HG02885 (cell line): ENCODE results near the gene VSIG2.

Source experiments
- ATAC-seq: cut with Tn5 transposase; IDR thresholded peaks from one replicate; pipeline ENCODE4 v1.9.1; 2021; ENCODE audit warnings: mild to moderate bottlenecking; ENCODE audit not compliant: unreplicated experiment, poor library complexity

VSIG2 gene

GRCh38 chr11:124749912-124750311 lies 2.1 kb downstream of the VSIG2 start:
- ATAC-seq = no peak

- no peak for ATAC-seq
These were observed 3.3 kb downstream of the VSIG2 start for GRCh38 chr11:124748481-124749343.

- no peak for ATAC-seq
These were observed 4.0 kb downstream of the VSIG2 start for GRCh38 chr11:124748100-124748418.

GRCh38 chr11:124747406-124748099 lies 4.5 kb downstream of the VSIG2 start:
- ATAC-seq = no peak

- peak; percentile 94 for ATAC-seq
These were observed 5.3 kb downstream of the VSIG2 start for GRCh38 chr11:124746621-124747243.

GRCh38 chr11:124745835-124746620 lies 6.0 kb downstream of the VSIG2 start:
- peak; percentile 20 for ATAC-seq

- no peak for ATAC-seq
These were observed 6.7 kb downstream of the VSIG2 start for GRCh38 chr11:124745270-124745834.

GRCh38 chr11:124743050-124743449 lies 9.0 kb downstream of the VSIG2 start:
- no peak for ATAC-seq

GRCh38 chr11:124742555-124742954 lies 9.5 kb downstream of the VSIG2 start:
- ATAC-seq = no peak

- ATAC-seq = peak; percentile 33
These were observed 11.7 kb downstream of the VSIG2 start for GRCh38 chr11:124740277-124740882.

- ATAC-seq = peak; percentile 99
These were observed 12.4 kb downstream of the VSIG2 start, which contains the start of gene NRGN for GRCh38 chr11:124739479-124740276. NRGN (plus strand) TSS chr11:124739942; CDS start chr11:124740085, 143 bp downstream.

GRCh38 chr11:124738713-124739478 lies 13.2 kb downstream of the VSIG2 start:
- ATAC-seq = no peak

- no peak for ATAC-seq
These were observed 14.3 kb downstream of the VSIG2 start for GRCh38 chr11:124737638-124738305.

GRCh38 chr11:124736736-124737135 lies 15.3 kb downstream of the VSIG2 start:
- ATAC-seq = no peak

- ATAC-seq = no peak
These were observed 19.8 kb downstream of the VSIG2 start for GRCh38 chr11:124732230-124732629.

- ATAC-seq = no peak
These were observed 22.5 kb downstream of the VSIG2 start for GRCh38 chr11:124729571-124729970.

- no peak for ATAC-seq
These were observed 23.9 kb downstream of the VSIG2 start for GRCh38 chr11:124728134-124728533.

GRCh38 chr11:124727474-124727873 lies 24.6 kb downstream of the VSIG2 start:
- no peak for ATAC-seq
